ENCODE results near the gene LMAN2.

GRCh38 chr5:177312649-177313181 lies 38.8 kb downstream of the LMAN2 start:
- TF ChIP-seq CTCF (IDR thresholded peaks at IDR 0.05) (no peak), POLR2A (IDR thresholded peaks at IDR 0.05) (no peak)

Measured in Peyer's patch (tissue), 4 donors.